Left ventricle myocardium inferior (tissue), 1 donor: ENCODE data around the gene LRRN4. TPM values are rescaled to one million over a fixed set of nuclear protein-coding genes. Genes with fewer than 3 reads are reported as not detected.

ENCODE experiments used
- DNase-seq: peaks from one replicate; pipeline ENCODE4 v3.0.0-alpha.2; 2020
- H3K27ac ChIP-seq: fragments of 200-600 bp; replicated peaks from 2 replicates; pipeline ENCODE4 v1.8.0; 2021
- H3K27me3 ChIP-seq: fragments of 200-600 bp; 2 replicates; pipeline ENCODE4 v1.8.0; 2021; ENCODE audit warnings: low read depth
- H3K36me3 ChIP-seq: fragments of 200-600 bp; 2 replicates; pipeline ENCODE4 v1.8.0; 2021
- H3K4me1 ChIP-seq: fragments of 200-600 bp; 2 replicates; pipeline ENCODE4 v1.8.0; 2021
- H3K4me3 ChIP-seq: fragments of 200-600 bp; 2 replicates; pipeline ENCODE4 v1.8.0; 2021; ENCODE audit warnings: mild to moderate bottlenecking, moderate library complexity
- H3K9me3 ChIP-seq: fragments of 200-600 bp; replicated peaks from 2 replicates; pipeline ENCODE4 v1.8.0; 2021
- intact Hi-C: fragments of 100-400 bp; cut with micrococcal nuclease; formaldehyde crosslinking; loops from one replicate; pipeline ENCODE4 v1.11.0; 2022
- total RNA-seq: library from RNA; stranded (reverse); fragmentation: NEBNext Ultra II Directional; extraction: Animal tissue kit (Norgen Biotek cat#: 25700); gene quantifications from one replicate; pipeline ENCODE4 v1.2.1, GENCODE V29; 2021
- TF ChIP-seq, protein P1 (sequence below): fragments of 200-600 bp; IDR thresholded peaks from 2 replicates; pipeline ENCODE4 v1.8.0; 2021; ENCODE audit warnings: antibody characterized with exemption, mild to moderate bottlenecking, borderline replicate concordance
- donor health status: DM: no; HTN: yes; CAD: no; lungs with severe emphysema.

The LRRN4 gene
- total RNA-seq, 1 donor from 2014 or later: 0.08 TPM

DNA sequence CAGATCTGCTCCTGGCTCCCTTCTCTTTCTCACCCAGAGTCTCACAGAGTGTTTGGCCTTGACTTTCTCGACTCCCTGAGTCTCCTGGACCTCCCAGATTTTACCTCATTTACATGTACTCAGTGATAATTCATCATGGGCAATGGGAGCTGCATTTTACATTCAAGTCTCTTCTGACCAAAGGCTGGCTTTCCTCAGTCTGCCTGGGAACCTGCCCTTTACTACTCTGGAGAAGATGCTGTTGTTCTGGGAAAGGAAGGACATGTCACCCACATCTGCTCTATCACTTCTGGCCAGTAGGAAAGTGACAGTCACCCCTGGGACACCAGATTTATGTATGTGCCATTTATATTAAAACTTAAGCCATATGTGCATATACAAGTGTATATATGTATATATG is 7.4 kb downstream of the LRRN4 start:
- no peak overlapping the region for H3K4me3 ChIP-seq
- H3K36me3 ChIP-seq: peaks cover 9% of the 10 kb centered on the region
- no peak for DNase-seq
- no peaks in the 10 kb centered on the region for H3K9me3 ChIP-seq
- H3K27me3 ChIP-seq: peaks cover 9% of the 10 kb centered on the region
- TF ChIP-seq, protein P1, sequence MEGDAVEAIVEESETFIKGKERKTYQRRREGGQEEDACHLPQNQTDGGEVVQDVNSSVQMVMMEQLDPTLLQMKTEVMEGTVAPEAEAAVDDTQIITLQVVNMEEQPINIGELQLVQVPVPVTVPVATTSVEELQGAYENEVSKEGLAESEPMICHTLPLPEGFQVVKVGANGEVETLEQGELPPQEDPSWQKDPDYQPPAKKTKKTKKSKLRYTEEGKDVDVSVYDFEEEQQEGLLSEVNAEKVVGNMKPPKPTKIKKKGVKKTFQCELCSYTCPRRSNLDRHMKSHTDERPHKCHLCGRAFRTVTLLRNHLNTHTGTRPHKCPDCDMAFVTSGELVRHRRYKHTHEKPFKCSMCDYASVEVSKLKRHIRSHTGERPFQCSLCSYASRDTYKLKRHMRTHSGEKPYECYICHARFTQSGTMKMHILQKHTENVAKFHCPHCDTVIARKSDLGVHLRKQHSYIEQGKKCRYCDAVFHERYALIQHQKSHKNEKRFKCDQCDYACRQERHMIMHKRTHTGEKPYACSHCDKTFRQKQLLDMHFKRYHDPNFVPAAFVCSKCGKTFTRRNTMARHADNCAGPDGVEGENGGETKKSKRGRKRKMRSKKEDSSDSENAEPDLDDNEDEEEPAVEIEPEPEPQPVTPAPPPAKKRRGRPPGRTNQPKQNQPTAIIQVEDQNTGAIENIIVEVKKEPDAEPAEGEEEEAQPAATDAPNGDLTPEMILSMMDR: no peak
- intact Hi-C loops: no loop called here
- H3K4me1 ChIP-seq: peaks cover under 1% of the 10 kb centered on the region
- H3K27ac ChIP-seq: no peak overlapping the region

DNA sequence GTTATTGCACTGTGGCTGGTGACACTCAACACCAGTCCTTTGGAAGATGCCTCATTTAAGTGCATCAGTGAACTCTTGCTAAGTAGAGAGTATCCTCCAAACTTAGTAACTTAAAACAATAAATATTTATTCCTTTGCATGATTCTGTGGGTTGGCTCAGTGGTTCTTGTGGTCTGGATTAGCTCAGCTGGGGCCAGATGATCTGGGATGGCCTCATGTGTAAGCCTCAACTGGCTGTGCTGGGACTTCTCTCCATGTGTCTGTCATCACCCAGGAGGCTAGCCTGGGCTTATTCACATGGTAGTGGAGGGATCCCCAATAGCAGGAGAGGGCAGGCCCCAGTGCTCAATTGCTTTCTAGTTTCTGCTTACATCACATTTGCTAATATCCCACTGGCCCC is 8.3 kb downstream of the LRRN4 start:
- no peak for DNase-seq
- Histone ChIP-seq H3K36me3 (peaks cover 18% of the 10 kb centered on the region), H3K27me3 (no peaks in the 10 kb centered on the region), H3K4me1 (no peaks in the 10 kb centered on the region), H3K27ac (no peak overlapping the region), H3K4me3 (no peak overlapping the region), H3K9me3 (no peaks in the 10 kb centered on the region)
- TF ChIP-seq, protein P1: no peak
- intact Hi-C loops: no loop called here

DNA sequence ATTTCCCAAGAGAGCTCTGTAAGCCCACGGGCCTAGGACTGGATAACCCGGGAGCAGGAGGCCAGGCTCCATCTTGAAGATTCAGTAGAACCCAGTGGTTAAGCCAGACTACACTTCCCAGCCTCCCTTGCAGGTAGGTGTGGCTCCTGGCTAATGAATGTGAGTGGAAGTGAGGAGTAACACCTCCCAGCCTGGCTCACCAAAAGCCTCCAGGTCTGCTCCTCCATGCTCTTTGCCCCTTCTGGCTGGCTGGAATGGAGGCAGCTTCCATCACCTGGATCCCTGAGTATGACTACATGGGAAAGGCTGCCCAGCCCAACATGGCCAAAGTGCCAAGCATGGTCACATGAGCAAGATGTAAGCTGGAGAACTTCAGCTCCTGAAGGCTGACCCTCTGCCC is 9.7 kb downstream of the LRRN4 start:
- H3K36me3 ChIP-seq: peaks cover 33% of the 10 kb centered on the region
- no peaks in the 10 kb centered on the region for H3K9me3 ChIP-seq
- no peaks in the 10 kb centered on the region for H3K4me1 ChIP-seq
- no peak overlapping the region for H3K27ac ChIP-seq
- H3K27me3 ChIP-seq: no peaks in the 10 kb centered on the region
- no peak overlapping the region for H3K4me3 ChIP-seq
- intact Hi-C loops: no loop called here
- TF ChIP-seq, protein P1: no peak
- DNase-seq: no peak

DNA sequence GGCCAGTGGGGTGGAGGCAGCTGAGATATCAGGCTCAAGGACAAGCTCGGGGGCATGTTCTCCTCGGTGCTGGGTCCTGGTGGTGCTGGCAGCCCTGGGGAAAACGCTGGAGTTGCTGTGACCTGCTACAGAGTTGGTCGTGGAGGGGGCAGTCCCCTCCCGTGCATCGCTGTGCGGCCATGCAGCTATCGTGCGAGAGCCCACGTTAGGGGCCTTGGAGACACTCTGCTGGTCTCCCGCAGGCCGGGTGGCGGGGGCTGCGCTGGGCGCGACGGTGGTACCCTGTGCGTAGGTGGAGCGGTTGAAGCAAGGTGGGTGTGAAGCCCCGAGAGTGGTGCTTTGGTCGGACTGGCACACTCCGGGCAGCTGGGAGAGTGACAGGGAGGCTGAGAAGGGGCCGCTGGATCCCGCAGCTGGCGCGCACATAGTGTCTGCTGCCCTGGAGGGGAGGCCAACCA is 12.0 kb downstream of the LRRN4 start:
- Histone ChIP-seq H3K9me3 (no peaks in the 10 kb centered on the region), H3K36me3 (peaks cover 54% of the 10 kb centered on the region), H3K27me3 (no peaks in the 10 kb centered on the region), H3K27ac (no peak overlapping the region), H3K4me3 (no peak overlapping the region), H3K4me1 (peaks cover 18% of the 10 kb centered on the region)
- no peak for DNase-seq
- TF ChIP-seq, protein P1: no peak
- intact Hi-C loops: no loop called here

DNA sequence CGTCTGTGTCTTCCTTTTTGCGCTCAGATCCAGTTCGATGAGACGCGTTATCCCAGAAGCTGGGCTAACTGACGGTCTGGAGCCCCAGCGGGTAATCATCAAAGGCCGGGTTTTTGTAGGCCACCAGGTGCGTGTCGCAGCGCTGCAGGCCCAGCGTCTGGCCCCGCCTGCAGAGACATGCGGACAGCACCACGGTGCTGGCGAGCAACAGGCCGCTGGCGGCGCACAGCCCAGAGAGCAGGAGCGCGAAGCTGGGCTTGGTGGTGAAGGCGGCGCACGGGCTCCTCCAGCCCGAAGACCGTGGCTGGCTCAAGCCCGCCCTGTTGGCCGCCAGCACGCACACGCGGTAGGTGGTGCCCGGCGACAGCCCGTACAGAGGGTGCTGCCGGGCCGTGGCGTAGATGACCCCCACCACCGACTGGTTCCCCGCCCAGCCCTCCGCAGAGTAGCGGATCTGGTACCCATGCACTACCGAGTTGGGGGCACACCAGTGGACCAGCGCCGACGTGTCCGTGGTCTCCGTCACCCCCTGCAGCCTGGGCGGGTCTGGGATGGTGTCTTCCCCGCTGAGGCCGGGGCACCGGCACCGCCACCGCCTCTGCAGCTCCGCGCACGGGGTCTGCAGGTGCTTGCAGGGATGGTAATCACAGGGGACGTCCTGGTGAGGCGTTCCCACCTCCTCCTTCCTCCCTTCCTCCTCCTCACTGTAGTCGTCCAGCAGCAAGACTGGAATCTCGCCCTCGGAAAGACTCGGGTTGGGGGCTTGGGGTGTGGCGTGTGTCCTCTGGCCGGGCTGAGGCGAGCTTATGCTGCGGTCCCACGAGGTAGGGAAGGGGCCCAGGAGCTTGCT is 12.7 kb downstream of the LRRN4 start:
- intact Hi-C loops: no loop called here
- no peak for DNase-seq
- Histone ChIP-seq H3K9me3 (no peaks in the 10 kb centered on the region), H3K27ac (no peak overlapping the region), H3K4me1 (peaks cover 25% of the 10 kb centered on the region), H3K4me3 (no peak overlapping the region), H3K36me3 (peaks cover 61% of the 10 kb centered on the region), H3K27me3 (no peaks in the 10 kb centered on the region)
- TF ChIP-seq, protein P1: no peak
